Body of pancreas (tissue), 4 donors: ENCODE data around the gene RGS6.

Experiments used
- CTCF ChIP-seq, 7 experiments: fragments of 450-650 bp in 4 of 7; fragments of 200-600 bp in 3 of 7; sonication (generic) in 3 of 7; IDR thresholded peaks; one replicate each; pipeline ENCODE4 v1.5.1; 2016 to 2019; ENCODE audit warnings: antibody characterized with exemption in 7 of 7
- POLR2A ChIP-seq, 3 donors: fragments of 450-650 bp; IDR thresholded peaks; one replicate each; pipeline ENCODE4 v1.6.1; 2016; ENCODE audit warnings: antibody characterized with exemption in 3 of 3, mild to moderate bottlenecking in 2 of 3

GRCh38 chr14:72613975-72614319 is 681.7 kb downstream of the RGS6 start:
- TF ChIP-seq CTCF (IDR thresholded peaks at IDR 0.05) (no peak), POLR2A (IDR thresholded peaks at IDR 0.05) (no peak)
